ENCODE results near the gene ZNF518A. TPM values are rescaled to one million over a fixed set of nuclear protein-coding genes. Genes with fewer than 3 reads are reported as not detected.
"Not testable (repeated sequence)": the region's sequence is repeated elsewhere in the genome, so short reads cannot be mapped to it uniquely, and the experiment has no call there.

Gene ZNF518A
- total RNA-seq, 1 experiment from 2014 or later, result 36.2 TPM

GRCh38 chr10:96188916-96189315, 58.8 kb downstream of the ZNF518A start:
- Histone ChIP-seq H3T11ph (ENCODE audit: low read length) (no peak overlapping the region), H4K20me1 (ENCODE audit: control insufficient read depth, insufficient read depth, insufficient read length) (no peaks in the 10 kb centered on the region)

GRCh38 chr10:96189505-96189904, 59.4 kb downstream of the ZNF518A start:
- not testable (repeated sequence) for H3K9ac ChIP-seq (ENCODE audit: extremely low read depth, insufficient read length, low read length); H2AK5ac ChIP-seq (ENCODE audit: insufficient read length, low read length); H3K27ac Mint-ChIP-seq; DNase-seq; H4K8ac ChIP-seq (replicated peaks; ENCODE audit: insufficient read length, low read depth, low read length); H2BK15ac ChIP-seq (ENCODE audit: low read depth, low read length); H4K5ac ChIP-seq (ENCODE audit: insufficient read length, low read depth, low read length); H4K91ac ChIP-seq (ENCODE audit: insufficient read length, low read depth, low read length); H2BK120ac ChIP-seq (ENCODE audit: low read depth, low read length, poor library complexity, severe bottlenecking); H3K4me1 ChIP-seq (ENCODE audit: insufficient read depth, low read length); H3K9me3 ChIP-seq (ENCODE audit: control insufficient read depth, low read depth, low read length); H2AFZ ChIP-seq (ENCODE audit: low read length); H3K79me1 ChIP-seq (ENCODE audit: insufficient read depth, low read depth, low read length, poor library complexity, severe bottlenecking); H3K79me2 ChIP-seq (ENCODE audit: insufficient read depth, low read length); H3K27me3 Mint-ChIP-seq (ENCODE audit: low read depth); H2BK12ac ChIP-seq (ENCODE audit: insufficient read length, low read depth, low read length); H3K4me2 ChIP-seq (ENCODE audit: insufficient read depth, insufficient read length, low read length); H3K4ac ChIP-seq (ENCODE audit: low read depth, low read length); H3K27me3 ChIP-seq (ENCODE audit: insufficient read depth, low read length); H3K23me2 ChIP-seq (ENCODE audit: insufficient read length, low read depth, low read length, poor library complexity, severe bottlenecking); H3K14ac ChIP-seq (ENCODE audit: insufficient read depth, low read length); H3K18ac ChIP-seq (ENCODE audit: insufficient read length, low read depth, low read length); H3K27ac ChIP-seq (ENCODE audit: insufficient read length, low read depth, low read length); H4K20me1 ChIP-seq (ENCODE audit: control insufficient read depth, insufficient read depth, insufficient read length); H3K56ac ChIP-seq (ENCODE audit: insufficient read length, low read depth, low read length); H3K4me3 Mint-ChIP-seq; H3K23ac ChIP-seq (ENCODE audit: insufficient read length, low read depth, low read length); H2BK20ac ChIP-seq (ENCODE audit: low read depth, low read length, poor library complexity, severe bottlenecking); H2BK5ac ChIP-seq (ENCODE audit: insufficient read length, low read length); H3K4me1 Mint-ChIP-seq; H3T11ph ChIP-seq (ENCODE audit: low read length)
- peaks cover 14 to 22% of the 10 kb centered on the region in 2 experiments for H3K9me3 Mint-ChIP-seq
- WGBS (ENCODE audit: extremely low coverage, insufficient read length, low lambda C conversion rate), result no CpG with 5 or more reads among the region's 1 CpG
- peaks cover 2 to 25% (median 14%) of the 10 kb centered on the region in 3 experiments; a peak in 5 of 7 replicates for H3K36me3 Mint-ChIP-seq (ENCODE audit: insufficient read depth in 1 of 3, low read depth in 3 of 3)

More at GRCh38 chr10:96188916-96189315, 58.8 kb downstream of the ZNF518A start:
- WGBS (ENCODE audit: extremely low coverage, insufficient read length, low lambda C conversion rate), result no CpG with 5 or more reads among the region's 1 CpG
- Histone ChIP-seq H4K91ac (ENCODE audit: insufficient read length, low read depth, low read length) (no peak overlapping the region), H2BK12ac (ENCODE audit: insufficient read length, low read depth, low read length) (no peak overlapping the region), H3K4ac (ENCODE audit: low read depth, low read length) (no peak overlapping the region), H3K79me1 (ENCODE audit: insufficient read depth, low read depth, low read length, poor library complexity, severe bottlenecking) (no peaks in the 10 kb centered on the region), H3K27ac (ENCODE audit: insufficient read length, low read depth, low read length) (no peak overlapping the region), H3K4me2 (ENCODE audit: insufficient read depth, insufficient read length, low read length) (no peak overlapping the region), H2BK120ac (ENCODE audit: low read depth, low read length, poor library complexity, severe bottlenecking) (no peak overlapping the region), H3K79me2 (ENCODE audit: insufficient read depth, low read length) (no peaks in the 10 kb centered on the region), H3K18ac (ENCODE audit: insufficient read length, low read depth, low read length) (no peak overlapping the region), H2BK20ac (ENCODE audit: low read depth, low read length, poor library complexity, severe bottlenecking) (no peak overlapping the region), H3K9ac (ENCODE audit: extremely low read depth, insufficient read length, low read length) (no peak overlapping the region), H4K5ac (ENCODE audit: insufficient read length, low read depth, low read length) (no peak overlapping the region), H3K56ac (ENCODE audit: insufficient read length, low read depth, low read length) (no peak overlapping the region), H3K9me3 (ENCODE audit: control insufficient read depth, low read depth, low read length) (no peaks in the 10 kb centered on the region), H3K14ac (ENCODE audit: insufficient read depth, low read length) (no peak overlapping the region), H3K23me2 (ENCODE audit: insufficient read length, low read depth, low read length, poor library complexity, severe bottlenecking) (no peaks in the 10 kb centered on the region), H3K23ac (ENCODE audit: insufficient read length, low read depth, low read length) (no peak overlapping the region), H2BK15ac (ENCODE audit: low read depth, low read length) (no peak overlapping the region), H2BK5ac (ENCODE audit: insufficient read length, low read length) (no peak overlapping the region), H4K8ac (replicated peaks; ENCODE audit: insufficient read length, low read depth, low read length) (no peak overlapping the region), H2AFZ (ENCODE audit: low read length) (no peak overlapping the region), H3K4me1 (ENCODE audit: insufficient read depth, low read length) (no peaks in the 10 kb centered on the region), H3K27me3 (ENCODE audit: insufficient read depth, low read length) (no peaks in the 10 kb centered on the region), H2AK5ac (ENCODE audit: insufficient read length, low read length) (no peak overlapping the region)
- H3K9me3 Mint-ChIP-seq, result peaks cover 18 to 24% of the 10 kb centered on the region in 2 experiments
- H3K27ac Mint-ChIP-seq, result no peak overlapping the region; a peak in 1 of 7 replicates
- no peaks in the 10 kb centered on the region; a peak in 1 of 4 replicates for H3K4me1 Mint-ChIP-seq
- TF ChIP-seq CTCF (conservative IDR thresholded peaks at IDR 0.05), result no peak
- peaks cover 2% of the 10 kb centered on the region for H3K27me3 Mint-ChIP-seq (ENCODE audit: low read depth)
- no peak for DNase-seq
- H3K36me3 Mint-ChIP-seq (ENCODE audit: insufficient read depth in 1 of 3, low read depth in 3 of 3), result peaks cover 2 to 25% (median 14%) of the 10 kb centered on the region in 3 experiments; a peak in 5 of 7 replicates
- H3K4me3 Mint-ChIP-seq, result no peak overlapping the region
